A549 (cell line): ENCODE results near the gene CST4.
"Not testable (repeated sequence)": the region's sequence is repeated elsewhere in the genome, so short reads cannot be mapped to it uniquely, and the experiment has no call there.

Experiments used
- BHLHE40 ChIP-seq: IDR thresholded peaks from 2 replicates; pipeline ENCODE4 v1.6.1; 2012; ENCODE audit warnings: low read depth, low read length, inconsistent platforms
- CTCF ChIP-seq: fragments of >200 bp; sonication (Bioruptor Twin); formaldehyde crosslinking; IDR thresholded peaks from 3 replicates; pipeline ENCODE4 v1.5.1; 2016
- KDM1A ChIP-seq: fragments of 200-600 bp; sonication (generic); IDR thresholded peaks from 2 replicates; pipeline ENCODE4 v1.6.1; 2016; ENCODE audit warnings: low read depth, mild to moderate bottlenecking
- MAFK ChIP-seq: fragments of 450-650 bp; IDR thresholded peaks from 2 replicates; pipeline ENCODE4 v1.6.1; 2014; ENCODE audit not compliant: partially characterized antibody
- PBX3 ChIP-seq: IDR thresholded peaks from 2 replicates; pipeline ENCODE4 v1.6.1; 2012
- POLR2A ChIP-seq: IDR thresholded peaks from 2 replicates; pipeline ENCODE4 v1.6.1; 2012; ENCODE audit warnings: mild to moderate bottlenecking, low read length
- RFX5 ChIP-seq: fragments of 450-650 bp; IDR thresholded peaks from 2 replicates; pipeline ENCODE4 v1.7.1; 2014; ENCODE audit warnings: antibody characterized with exemption, mild to moderate bottlenecking, moderate library complexity
- USF2 ChIP-seq: fragments of 450-650 bp; IDR thresholded peaks from 2 replicates; pipeline ENCODE4 v1.6.1; 2014; ENCODE audit warnings: antibody characterized with exemption
- ZFP36 ChIP-seq: fragments of 450-650 bp; IDR thresholded peaks from 2 replicates; pipeline ENCODE4 v1.6.1; 2014; ENCODE audit warnings: borderline replicate concordance; ENCODE audit not compliant: partially characterized antibody

GRCh38 chr20:23635768-23636090 is 53.1 kb downstream of the CST4 start:
- not testable (repeated sequence) for TF ChIP-seq ZFP36, CTCF, MAFK, KDM1A, POLR2A, PBX3, BHLHE40, RFX5, USF2
